Panc1 (cell line): ENCODE data around the gene RNF115. TPM values are rescaled to one million over a fixed set of nuclear protein-coding genes. Genes with fewer than 3 reads are reported as not detected.

Experiments
- ATAC-seq: fragments of 200-7000 bp; cut with Tn5 transposase; 2 replicates; pipeline ENCODE4 v1.9.1; 2020; ENCODE audit warnings: mild to moderate bottlenecking, moderate library complexity
- BruUV-seq: library from RNA; stranded (reverse); fragments of 400-500 nt; replicated peaks from 2 replicates; lab custom pipeline; 2021; lab: Mats Ljungman, UMichigan
- CTCF ChIA-PET: fragments of 300-600 bp; sonication (Branson Sonifier 250); formaldehyde crosslinking; loops from one replicate; lab custom pipeline; 2022; ENCODE audit warnings: antibody characterized with exemption; lab: Charles Lee
- POLR2A ChIA-PET: fragments of 300-600 bp; sonication (Branson Sonifier 250); formaldehyde crosslinking; loops from one replicate; lab custom pipeline; 2022; ENCODE audit warnings: antibody characterized with exemption; lab: Charles Lee
- DNase-seq: peaks from one replicate; pipeline ENCODE4 v3.0.0-alpha.2; 2010; ENCODE audit warnings: low read depth, low spot score
- H3K27ac ChIP-seq: 2 replicates; pipeline ENCODE4 v1.5.1; 2011; ENCODE audit warnings: mild to moderate bottlenecking, low read length, inconsistent platforms
- H3K27me3 ChIP-seq: fragments of 200-500 bp; sonication (Bioruptor generic); 2 replicates; pipeline ENCODE4 v1.6.0; 2014; ENCODE audit warnings: low read length, inconsistent platforms; ENCODE audit not compliant: control insufficient read depth, insufficient read depth
- H3K36me3 ChIP-seq: fragments of 200-500 bp; sonication (Bioruptor generic); 2 replicates; pipeline ENCODE4 v1.5.1; 2014; ENCODE audit warnings: inconsistent platforms, mild to moderate bottlenecking, low read length, moderate library complexity; ENCODE audit not compliant: control insufficient read depth, insufficient read depth
- H3K4me1 ChIP-seq: 2 replicates; pipeline ENCODE4 v1.5.1; 2011; ENCODE audit warnings: inconsistent platforms, mild to moderate bottlenecking, low read length, moderate library complexity; ENCODE audit not compliant: control insufficient read depth, insufficient read depth
- H3K4me3 ChIP-seq, 2 experiments: 2 replicates each; pipeline ENCODE4 v1.5.1; 2011 to 2012; ENCODE audit warnings: low read depth in 2 of 2, low read length in 2 of 2, mild to moderate bottlenecking in 2 of 2, inconsistent platforms in 1 of 2, moderate library complexity in 1 of 2
- H3K9me3 ChIP-seq: fragments of 200-500 bp; sonication (Bioruptor generic); 2 replicates; pipeline ENCODE4 v1.5.1; 2014; ENCODE audit warnings: low read depth, mild to moderate bottlenecking, inconsistent platforms, low read length, moderate library complexity; ENCODE audit not compliant: control insufficient read depth, insufficient read depth
- POLR2AphosphoS5 ChIP-seq: IDR thresholded peaks from 2 replicates; pipeline ENCODE4 v1.6.1; 2012; ENCODE audit warnings: mild to moderate bottlenecking, low read depth, low read length, moderate library complexity
- SIN3A ChIP-seq: IDR thresholded peaks from 2 replicates; pipeline ENCODE4 v1.6.1; 2012; ENCODE audit warnings: low read depth, mild to moderate bottlenecking, low read length, moderate library complexity, borderline replicate concordance; ENCODE audit not compliant: insufficient read depth
- TCF7L2 ChIP-seq: IDR thresholded peaks from 2 replicates; pipeline ENCODE4 v1.6.1; 2011; ENCODE audit warnings: mild to moderate bottlenecking, low read depth, low read length, inconsistent platforms
- in situ Hi-C: cut with HindIII; loops from 2 replicates; pipeline ENCODE4 v1.10.0; 2016; ENCODE audit warnings: low sequenced_read_pairs, low pct_unique_long_range_greater_than_20kb
- intact Hi-C: fragments of 100-400 bp; cut with micrococcal nuclease; formaldehyde crosslinking; loops from one replicate; pipeline ENCODE4 v1.10.0; 2022; ENCODE audit not compliant: unreplicated experiment
- total RNA-seq: library from RNA; stranded (reverse); gene quantifications from one replicate; pipeline ENCODE4 v1.2.1, GENCODE V29; 2021; ENCODE audit not compliant: unreplicated experiment
- TF ChIP-seq, protein P1 (sequence below), 2 experiments: IDR thresholded peaks; 2 replicates each; pipeline ENCODE4 v1.6.1; 2011 to 2012; ENCODE audit warnings: low read depth in 2 of 2, control low read depth in 1 of 2, low read length in 1 of 2, mild to moderate bottlenecking in 1 of 2, moderate library complexity in 1 of 2; ENCODE audit not compliant: insufficient read depth in 1 of 2
- TF ChIP-seq, protein P2 (sequence below): fragments of 450-650 bp; IDR thresholded peaks from 2 replicates; pipeline ENCODE4 v1.5.1; 2017; ENCODE audit warnings: mild to moderate bottlenecking

The RNF115 gene
- total RNA-seq, 1 experiment from 2014 or later = 14.5 TPM

DNA sequence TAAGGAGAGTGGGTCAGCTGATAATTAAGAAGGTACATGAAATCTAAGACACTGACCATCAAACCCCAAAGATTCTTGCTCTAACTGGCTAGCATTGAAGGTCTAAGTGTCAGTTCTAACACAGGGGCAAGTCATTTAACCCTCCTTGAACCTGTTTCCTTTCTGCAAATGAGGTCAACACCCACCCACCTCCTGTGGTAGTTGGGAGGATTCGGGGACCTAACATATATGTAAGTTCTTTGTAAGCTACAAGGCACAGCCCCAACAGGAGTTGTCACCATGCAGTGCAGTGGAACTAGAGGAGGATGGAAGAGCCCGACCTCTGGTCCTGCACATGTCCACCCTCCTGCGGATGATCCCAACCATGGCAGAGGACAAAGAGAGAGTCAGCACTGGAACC, 23.9 kb upstream of the RNF115 start:
- H3K4me1 ChIP-seq = 0 out of 2 replicates have a peak, but pooled peaks cover 4% of the 10 kb centered on the region
- no peak overlapping the region for H3K4me3 ChIP-seq
- H3K27ac ChIP-seq = no peak overlapping the region
- ChIA-PET CTCF (interaction anchor here (0.5 to 0.6 kb wide), 2 partner anchors 61 to 335 kb away, joined by 4 to 5 read pairs; no protein-coding TSS in a partner anchor), POLR2A (interaction anchor here (1.1 to 1.2 kb wide), 2 partner anchors 11 to 12 kb away, joined by 3 to 4 read pairs; partner anchors contain the start of gene PIAS3)
- no peaks in the 10 kb centered on the region for H3K27me3 ChIP-seq
- peaks cover 4% of the 10 kb centered on the region; the same call in 1 of the 2 replicates for H3K36me3 ChIP-seq
- no peak for ATAC-seq
- DNase-seq = no peak
- no peaks in the 10 kb centered on the region for H3K9me3 ChIP-seq
- TF ChIP-seq TCF7L2 (no peak), POLR2AphosphoS5 (no peak), SIN3A (no peak)
- TF ChIP-seq, protein P1, sequence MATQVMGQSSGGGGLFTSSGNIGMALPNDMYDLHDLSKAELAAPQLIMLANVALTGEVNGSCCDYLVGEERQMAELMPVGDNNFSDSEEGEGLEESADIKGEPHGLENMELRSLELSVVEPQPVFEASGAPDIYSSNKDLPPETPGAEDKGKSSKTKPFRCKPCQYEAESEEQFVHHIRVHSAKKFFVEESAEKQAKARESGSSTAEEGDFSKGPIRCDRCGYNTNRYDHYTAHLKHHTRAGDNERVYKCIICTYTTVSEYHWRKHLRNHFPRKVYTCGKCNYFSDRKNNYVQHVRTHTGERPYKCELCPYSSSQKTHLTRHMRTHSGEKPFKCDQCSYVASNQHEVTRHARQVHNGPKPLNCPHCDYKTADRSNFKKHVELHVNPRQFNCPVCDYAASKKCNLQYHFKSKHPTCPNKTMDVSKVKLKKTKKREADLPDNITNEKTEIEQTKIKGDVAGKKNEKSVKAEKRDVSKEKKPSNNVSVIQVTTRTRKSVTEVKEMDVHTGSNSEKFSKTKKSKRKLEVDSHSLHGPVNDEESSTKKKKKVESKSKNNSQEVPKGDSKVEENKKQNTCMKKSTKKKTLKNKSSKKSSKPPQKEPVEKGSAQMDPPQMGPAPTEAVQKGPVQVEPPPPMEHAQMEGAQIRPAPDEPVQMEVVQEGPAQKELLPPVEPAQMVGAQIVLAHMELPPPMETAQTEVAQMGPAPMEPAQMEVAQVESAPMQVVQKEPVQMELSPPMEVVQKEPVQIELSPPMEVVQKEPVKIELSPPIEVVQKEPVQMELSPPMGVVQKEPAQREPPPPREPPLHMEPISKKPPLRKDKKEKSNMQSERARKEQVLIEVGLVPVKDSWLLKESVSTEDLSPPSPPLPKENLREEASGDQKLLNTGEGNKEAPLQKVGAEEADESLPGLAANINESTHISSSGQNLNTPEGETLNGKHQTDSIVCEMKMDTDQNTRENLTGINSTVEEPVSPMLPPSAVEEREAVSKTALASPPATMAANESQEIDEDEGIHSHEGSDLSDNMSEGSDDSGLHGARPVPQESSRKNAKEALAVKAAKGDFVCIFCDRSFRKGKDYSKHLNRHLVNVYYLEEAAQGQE (IDR thresholded peaks at IDR 0.05; ENCODE audit: insufficient read depth in 1 of 2, low read depth in 2 of 2, low read length in 1 of 2) = no peak
- TF ChIP-seq, protein P2, sequence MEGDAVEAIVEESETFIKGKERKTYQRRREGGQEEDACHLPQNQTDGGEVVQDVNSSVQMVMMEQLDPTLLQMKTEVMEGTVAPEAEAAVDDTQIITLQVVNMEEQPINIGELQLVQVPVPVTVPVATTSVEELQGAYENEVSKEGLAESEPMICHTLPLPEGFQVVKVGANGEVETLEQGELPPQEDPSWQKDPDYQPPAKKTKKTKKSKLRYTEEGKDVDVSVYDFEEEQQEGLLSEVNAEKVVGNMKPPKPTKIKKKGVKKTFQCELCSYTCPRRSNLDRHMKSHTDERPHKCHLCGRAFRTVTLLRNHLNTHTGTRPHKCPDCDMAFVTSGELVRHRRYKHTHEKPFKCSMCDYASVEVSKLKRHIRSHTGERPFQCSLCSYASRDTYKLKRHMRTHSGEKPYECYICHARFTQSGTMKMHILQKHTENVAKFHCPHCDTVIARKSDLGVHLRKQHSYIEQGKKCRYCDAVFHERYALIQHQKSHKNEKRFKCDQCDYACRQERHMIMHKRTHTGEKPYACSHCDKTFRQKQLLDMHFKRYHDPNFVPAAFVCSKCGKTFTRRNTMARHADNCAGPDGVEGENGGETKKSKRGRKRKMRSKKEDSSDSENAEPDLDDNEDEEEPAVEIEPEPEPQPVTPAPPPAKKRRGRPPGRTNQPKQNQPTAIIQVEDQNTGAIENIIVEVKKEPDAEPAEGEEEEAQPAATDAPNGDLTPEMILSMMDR = no peak
- intact Hi-C loops = loop anchor here (5.0 kb wide), 1 partner anchor 164 kb away; no protein-coding TSS in a partner anchor
- BruUV-seq = no TSS peak
- in situ Hi-C loops = no loop called here

DNA sequence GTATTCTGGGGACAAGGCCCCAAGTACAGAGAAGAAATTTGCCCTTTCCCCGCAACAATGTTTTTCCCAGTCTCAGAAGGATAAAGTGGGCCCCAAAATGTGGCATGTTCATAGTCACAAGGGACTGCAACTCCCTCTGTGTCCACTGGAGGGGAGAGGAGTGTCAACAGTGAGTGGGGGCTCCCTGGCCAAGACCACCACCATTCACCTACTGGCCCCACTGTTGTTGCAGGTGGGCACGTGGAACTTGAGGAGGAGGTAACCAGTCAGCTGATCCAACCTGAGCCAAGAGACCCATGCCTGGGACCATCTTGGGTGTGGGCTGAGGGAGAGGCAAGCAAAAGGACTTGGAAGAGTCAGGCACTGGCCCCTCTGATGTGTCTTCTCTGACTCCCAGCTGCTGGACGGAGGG, 22.3 kb upstream of the RNF115 start:
- no peaks in the 10 kb centered on the region for H3K9me3 ChIP-seq
- no peaks in the 10 kb centered on the region for H3K27me3 ChIP-seq
- peak overlapping the region; percentile 54 to 65 for H3K4me3 ChIP-seq
- H3K27ac ChIP-seq = peak overlapping the region; percentile 81
- TF ChIP-seq TCF7L2 (no peak), SIN3A (no peak)
- TF ChIP-seq, protein P1 (IDR thresholded peaks at IDR 0.05; ENCODE audit: insufficient read depth in 1 of 2, low read depth in 2 of 2, low read length in 1 of 2) = no peak
- DNase-seq (no peak), ATAC-seq (peak; percentile 54)
- peaks cover 13% of the 10 kb centered on the region for H3K36me3 ChIP-seq
- CTCF ChIA-PET = interaction anchor here (0.6 to 2.0 kb wide), 5 partner anchors 12 to 165 kb away, joined by 4 to 25 read pairs (median 7); partner anchors contain the start of gene PIAS3
- intact Hi-C loops (loop anchor here (5.0 kb wide), 1 partner anchor 166 kb away; no protein-coding TSS in a partner anchor), in situ Hi-C loops (no loop called here)
- BruUV-seq = no TSS peak
- POLR2A ChIA-PET = no interaction called here
- H3K4me1 ChIP-seq = 0 out of 2 replicates have a peak, but pooled peaks cover 4% of the 10 kb centered on the region
